Islet precursor cell (in vitro differentiated cells): ENCODE data around the gene CAPN10.
A peak's percentile ranks its signal among the peaks of the same experiment; 100 is the strongest.

ENCODE experiments used
- DNase-seq: peaks from one replicate; pipeline ENCODE4 v3.0.0-alpha.2; 2018

Gene CAPN10

DNA sequence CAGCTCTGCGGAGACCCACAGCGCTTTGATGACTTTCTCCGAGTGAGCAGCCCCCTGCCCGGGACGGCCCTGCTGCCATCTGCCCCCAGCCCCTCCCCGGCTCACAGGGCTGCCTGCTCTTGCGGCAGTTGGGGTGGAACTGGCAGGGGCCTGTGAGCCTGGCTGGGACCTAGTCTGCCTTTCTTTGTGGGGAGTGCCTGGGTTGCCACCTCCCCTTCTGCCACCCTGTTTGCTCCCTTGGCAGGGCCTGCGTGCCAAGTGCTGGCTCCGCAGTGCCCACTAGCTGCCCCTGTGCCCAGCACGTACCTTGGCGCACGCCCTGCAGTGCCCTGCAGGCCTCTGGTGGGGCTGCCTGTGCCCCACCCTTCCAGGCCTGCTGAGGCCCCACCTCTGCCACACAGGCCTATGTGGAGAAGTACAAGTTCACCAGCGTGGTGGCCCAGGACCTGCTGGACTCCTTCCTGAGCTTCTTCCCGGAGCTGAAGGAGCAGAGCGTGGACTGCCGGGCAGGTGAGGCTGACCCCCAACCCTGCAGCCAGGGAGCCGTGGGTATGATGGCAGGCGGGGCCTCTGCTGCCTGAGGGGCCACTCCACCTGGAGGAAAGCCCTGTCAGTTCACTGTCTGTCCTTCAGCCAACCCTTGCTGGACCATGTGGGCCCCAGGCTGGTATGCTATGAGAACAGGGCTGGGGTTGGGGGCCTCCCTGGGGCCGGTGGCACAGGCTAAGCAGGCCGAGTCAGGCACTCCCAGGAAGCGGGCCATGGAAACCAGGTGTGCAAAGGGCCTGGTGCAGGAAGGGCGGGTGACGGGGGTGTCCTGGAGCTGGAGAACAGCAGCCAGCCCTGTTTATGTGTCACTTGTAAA, 11.2 kb upstream of the CAPN10 start:
- no peak for DNase-seq

DNA sequence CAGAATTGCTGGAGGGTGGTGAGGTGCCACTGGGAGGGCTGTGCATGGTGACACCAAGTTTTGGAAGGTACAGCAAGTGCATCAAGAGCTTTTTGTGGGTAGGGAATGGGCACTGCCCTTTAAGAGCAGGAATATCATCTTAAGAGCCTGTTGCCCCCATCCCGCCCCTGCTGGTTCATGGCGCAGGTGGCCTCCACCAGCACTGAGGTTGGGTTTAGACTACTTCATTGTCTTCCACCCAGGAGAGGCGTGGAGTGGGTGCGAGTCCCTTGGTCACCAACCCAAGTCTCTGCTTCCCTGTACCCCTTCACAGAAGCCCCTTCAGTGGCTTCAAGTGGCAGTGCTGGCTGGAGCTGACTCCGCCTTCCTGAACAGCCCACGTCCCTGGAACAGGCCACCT, 10.5 kb upstream of the CAPN10 start:
- DNase-seq = no peak

DNA sequence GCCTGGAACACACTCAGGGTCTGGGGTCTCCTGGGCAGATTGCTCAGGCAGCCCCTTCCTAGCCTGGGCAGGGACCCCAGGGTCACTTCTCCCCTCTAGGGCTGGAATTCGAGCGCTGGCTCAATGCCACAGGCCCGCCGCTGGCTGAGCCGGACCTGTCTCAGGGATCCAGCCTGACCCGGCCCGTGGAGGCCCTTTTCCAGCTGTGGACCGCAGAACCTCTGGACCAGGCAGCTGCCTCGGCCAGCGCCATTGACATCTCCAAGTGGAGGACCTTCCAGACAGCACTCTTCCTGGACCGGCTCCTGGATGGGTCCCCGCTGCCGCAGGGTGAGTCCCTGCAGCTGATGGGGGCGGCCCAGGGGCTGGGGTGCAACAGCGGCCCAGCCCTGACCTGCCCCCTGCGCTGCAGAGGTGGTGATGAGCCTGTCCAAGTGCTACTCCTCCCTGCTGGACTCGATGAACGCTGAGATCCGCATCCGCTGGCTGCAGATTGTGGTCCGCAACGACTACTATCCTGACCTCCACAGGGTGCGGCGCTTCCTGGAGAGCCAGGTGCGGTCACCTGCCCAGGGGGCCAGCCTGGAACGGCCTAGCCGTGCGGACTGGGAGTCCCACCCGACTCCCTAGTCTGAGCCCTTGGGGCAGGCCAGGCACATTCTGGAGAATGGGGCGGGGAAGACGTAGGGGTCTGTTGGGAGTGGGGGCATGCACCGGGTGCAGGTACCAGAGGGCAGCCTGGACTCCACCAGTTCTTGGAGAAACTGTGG, 9.9 kb upstream of the CAPN10 start:
- no peak for DNase-seq

DNA sequence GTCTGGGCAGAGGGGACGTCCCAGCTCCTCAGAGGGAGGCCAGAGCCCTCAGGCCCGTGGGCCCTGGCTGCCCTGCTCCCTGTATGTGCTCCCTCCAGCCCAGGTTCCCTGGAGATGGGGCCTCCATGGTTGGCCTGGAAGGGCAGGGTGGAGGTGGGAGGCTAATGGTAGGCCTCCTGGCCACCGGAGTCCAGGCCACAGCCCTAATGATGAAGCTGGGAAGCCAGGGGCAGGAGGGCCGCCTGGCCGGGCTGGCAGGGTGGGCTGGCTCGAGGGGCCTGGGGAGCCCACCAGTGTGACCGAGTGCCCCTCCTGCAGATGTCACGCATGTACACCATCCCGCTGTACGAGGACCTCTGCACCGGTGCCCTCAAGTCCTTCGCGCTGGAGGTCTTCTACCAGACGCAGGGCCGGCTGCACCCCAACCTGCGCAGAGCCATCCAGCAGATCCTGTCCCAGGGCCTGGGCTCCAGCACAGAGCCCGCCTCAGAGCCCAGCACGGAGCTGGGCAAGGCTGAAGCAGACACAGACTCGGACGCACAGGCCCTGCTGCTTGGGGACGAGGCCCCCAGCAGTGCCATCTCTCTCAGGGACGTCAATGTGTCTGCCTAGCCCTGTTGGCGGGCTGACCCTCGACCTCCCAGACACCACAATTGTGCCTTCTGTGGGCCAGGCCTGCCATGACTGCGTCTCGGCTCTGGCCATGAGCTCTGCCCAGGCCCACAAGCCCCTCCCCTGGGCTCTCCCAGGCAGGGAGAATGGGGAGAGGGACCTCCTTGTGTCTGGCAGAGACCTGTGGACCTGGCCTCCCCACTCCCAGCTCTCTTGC, 9.0 kb upstream of the CAPN10 start:
- DNase-seq = no peak

DNA sequence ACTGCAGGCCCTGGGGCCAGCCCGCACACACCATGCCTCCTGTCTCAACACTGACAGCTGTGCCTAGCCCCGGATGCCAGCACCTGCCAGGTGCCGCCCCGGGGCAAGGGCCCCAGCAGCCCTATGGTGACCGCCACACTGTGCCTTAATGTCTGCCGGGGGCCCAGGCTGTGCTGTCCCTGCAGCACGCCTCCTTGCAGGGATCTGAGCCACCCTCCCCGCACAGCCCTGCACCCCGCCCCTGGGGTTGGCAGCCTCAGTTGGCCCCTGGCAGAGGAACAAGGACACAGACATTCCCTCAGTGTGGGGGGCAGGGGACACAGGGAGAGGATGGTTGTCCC, 8.5 kb upstream of the CAPN10 start:
- no peak for DNase-seq

DNA sequence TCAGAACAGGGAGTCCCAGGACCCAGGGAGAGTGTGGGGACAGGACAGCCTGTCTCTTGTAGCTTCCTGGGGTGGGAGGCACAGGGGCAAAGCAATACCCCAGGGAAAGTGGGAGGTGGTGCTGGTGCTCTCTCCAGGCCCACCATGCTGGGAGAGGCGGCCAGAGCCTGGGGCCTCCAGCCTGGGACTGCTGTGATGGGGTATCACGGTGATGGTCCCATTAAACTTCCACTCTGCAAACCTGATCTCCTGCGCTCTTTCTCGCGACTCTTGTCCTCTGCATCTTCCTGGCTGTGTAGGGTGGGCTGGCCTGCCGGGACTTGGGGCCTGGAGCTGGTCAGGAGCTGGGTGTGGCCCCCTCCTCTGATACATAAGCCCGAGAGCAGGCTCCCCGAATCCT, 8.0 kb upstream of the CAPN10 start:
- no peak for DNase-seq

DNA sequence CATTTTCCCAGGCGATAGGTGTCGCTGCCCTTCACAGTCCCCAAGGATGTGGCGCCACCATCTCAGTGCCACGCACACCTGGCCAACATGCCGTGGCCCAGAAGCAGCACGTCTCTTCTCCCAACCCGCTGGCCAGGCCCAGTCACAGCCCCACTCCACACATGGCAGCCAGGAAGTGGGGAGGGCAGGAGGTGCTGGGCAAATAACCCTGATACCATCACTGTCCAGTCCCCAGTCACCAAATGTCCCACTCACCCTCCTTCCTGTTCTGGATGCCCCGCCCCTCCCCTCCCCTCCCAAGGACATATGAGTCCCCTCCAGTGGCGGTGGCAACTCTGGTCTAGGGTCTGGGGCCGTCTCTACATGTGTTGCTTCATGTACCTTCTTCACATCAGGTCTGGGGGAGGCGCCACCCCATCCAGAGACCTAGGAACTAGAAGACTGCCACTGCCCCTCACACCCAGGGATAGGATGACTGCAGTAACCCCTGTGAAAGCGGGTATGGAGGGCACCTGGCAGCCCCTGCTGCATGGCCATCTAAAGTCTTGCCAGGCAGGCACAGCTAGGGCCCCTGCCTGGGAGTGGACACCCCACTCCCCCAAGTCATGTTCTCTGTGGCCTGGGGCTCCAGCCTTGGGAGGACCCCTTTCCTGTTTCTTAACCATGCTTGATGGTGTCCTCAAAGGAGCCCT, 7.3 kb upstream of the CAPN10 start:
- no peak for DNase-seq

DNA sequence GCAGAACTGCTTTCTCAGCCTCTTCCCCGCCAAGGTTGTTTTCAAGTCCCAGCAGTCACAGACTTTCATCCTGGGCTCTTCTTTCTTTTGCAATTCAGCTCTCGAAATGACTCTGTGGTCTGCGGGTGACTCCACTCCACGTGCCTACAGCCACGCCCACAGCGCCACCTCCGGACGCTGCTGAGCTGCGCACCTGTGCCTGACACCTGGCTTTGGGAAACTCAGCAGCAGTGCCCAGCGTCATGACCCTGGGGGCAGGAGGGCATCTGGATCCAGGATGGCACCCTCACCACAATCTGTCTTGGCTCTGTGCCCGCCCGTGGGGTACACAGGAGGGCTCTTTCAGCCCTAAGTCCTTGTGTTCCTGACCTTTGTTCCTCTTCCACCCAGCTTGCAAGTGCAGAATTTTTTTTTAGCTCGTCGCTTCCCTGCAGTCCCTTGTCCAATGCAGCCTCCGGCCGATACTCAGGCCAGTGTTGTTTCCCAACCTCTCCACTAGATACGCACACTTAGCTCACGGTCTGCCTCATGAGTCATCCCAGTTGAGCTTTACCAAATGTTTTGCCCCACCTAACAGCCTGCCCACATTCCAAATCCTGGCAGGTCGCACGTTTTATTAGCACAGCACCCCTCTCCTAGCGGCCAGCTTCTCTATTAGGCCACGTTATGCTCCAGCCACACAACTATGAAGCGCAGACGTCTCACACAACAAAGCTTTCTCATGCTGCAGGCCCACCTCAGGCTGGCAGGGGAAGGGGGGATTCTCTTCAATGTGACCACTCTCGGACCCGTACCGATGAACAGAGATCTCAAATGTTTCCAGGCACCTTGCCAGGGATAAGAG, 6.5 kb upstream of the CAPN10 start:
- peak; percentile 83 for DNase-seq

DNA sequence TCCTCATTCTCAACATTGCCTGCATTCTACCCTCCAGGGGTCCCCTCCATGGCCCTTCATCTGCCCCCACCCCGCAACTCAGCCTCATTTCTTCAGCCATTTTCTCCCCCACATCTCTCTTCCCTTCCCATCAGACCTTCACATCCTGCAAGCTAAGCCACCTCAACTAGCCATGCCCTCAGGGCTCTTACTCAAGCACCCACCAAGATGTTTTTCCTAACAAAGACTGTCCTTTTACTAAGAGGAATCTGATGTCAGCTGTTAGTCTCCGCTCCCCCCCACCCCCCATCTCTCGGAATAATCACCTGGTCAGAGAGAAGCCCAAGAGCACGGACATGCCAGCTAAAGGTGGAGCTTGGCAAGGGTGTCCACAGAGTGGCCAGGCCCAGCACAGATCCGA, 4.7 kb upstream of the CAPN10 start:
- DNase-seq = peak; percentile 81

DNA sequence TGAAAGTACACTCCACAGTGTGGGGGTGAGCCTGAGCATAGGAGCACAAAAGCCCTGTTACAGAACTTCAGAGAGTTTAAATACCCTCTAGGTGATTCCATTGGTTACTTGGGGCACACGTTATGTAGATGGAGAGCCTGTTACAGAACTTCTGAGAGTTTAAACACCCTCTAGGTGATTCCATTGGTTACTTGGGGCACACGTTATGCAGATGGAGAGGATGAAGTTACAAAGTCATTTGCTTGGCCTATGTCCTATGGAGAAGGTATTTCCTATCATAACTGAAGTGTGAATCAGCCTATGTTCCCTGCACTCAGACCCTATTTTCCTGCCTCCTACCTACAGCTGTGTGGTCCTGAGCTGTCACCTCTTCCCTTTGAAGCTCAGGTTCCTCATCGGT, 3.8 kb upstream of the CAPN10 start:
- DNase-seq = no peak

DNA sequence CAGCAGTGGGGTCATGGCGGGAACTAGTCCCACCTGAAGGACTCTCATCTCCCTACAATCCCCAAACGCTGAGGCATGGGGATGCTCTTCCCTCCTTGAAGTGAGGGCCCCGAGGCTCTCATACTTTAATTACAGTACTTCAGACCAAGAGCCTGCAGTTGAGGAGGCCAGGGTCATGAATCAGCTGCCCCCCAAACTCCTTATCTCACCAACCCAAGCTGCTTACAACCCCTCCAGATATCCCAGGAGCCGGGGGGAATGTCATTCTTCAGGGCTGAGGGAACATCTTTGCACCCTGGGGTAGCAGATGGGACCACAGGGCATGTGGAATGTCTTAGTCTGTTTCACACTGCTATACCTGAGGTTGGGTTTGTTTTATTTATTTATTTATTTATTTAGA, 2.8 kb upstream of the CAPN10 start:
- DNase-seq = no peak

DNA sequence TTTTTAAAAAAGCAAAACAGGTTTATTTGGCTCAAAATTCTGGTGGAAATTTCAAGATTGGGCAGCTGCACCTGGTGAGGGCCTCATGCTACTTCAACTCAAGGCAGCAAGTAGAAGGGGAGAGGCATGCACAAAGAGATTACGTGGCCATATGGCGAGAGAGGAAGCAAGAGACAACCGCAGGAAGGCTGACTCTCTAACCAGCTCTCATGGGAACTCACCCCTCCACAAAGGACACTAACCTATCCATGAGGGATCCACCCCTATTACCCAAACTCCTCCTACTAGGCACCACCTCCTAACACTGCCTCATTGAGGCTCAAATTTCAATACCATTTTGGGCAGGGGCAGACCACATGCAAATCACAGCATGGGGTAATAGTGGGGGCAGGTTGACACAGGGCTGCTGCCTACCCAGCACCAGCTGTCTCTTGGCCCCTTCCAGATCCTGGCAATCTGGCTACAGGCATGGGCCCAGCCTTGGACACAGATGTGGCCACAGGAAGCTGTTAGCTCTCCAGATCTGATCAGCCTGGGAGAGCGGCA, 2.0 kb upstream of the CAPN10 start:
- DNase-seq = peak; percentile 66

DNA sequence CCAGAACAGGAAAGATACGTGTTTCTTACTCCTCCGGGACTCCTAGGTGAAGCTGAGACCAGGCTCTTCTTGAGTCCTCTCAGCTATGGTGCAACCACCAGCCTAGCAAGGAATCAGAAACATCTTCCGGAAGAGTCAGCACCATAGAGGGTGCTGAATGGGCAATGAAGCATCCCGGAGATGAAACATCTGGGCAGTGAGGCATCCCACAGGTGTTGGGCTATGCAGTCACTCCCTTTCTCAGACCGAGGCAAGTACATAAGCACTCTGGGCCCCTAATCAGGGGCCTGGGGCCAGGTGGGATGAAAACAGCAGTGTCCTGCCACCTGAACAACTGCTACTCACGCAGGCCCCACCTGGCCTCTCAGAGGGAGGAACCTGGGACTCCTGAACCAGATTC, 1.4 kb upstream of the CAPN10 start:
- DNase-seq = no peak

DNA sequence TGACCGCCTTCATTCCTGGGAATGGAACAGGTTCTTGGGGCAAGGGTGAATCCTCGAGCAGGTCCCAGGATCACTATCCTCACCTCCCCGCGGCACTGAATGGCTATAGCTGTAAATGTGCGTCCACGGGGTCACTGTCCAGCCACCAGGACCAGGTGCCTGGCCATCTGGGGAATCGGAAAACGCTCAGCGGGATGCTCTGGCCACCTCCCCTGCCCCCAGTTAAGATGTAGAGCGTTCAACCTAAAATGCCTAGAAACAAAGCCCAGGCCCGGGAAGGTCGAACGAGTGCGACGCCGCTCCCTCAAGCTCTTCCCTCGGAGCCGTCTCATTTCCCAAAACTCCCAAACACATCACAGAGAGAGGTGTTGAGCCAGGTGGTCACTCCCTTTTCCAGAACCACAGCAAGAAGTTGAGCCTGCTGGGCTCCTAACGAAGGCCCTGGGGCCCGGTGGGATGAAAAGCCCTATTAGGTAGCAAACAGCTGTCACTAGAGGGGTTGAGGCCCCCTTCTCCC, 795 bp upstream of the CAPN10 start:
- no peak for DNase-seq

DNA sequence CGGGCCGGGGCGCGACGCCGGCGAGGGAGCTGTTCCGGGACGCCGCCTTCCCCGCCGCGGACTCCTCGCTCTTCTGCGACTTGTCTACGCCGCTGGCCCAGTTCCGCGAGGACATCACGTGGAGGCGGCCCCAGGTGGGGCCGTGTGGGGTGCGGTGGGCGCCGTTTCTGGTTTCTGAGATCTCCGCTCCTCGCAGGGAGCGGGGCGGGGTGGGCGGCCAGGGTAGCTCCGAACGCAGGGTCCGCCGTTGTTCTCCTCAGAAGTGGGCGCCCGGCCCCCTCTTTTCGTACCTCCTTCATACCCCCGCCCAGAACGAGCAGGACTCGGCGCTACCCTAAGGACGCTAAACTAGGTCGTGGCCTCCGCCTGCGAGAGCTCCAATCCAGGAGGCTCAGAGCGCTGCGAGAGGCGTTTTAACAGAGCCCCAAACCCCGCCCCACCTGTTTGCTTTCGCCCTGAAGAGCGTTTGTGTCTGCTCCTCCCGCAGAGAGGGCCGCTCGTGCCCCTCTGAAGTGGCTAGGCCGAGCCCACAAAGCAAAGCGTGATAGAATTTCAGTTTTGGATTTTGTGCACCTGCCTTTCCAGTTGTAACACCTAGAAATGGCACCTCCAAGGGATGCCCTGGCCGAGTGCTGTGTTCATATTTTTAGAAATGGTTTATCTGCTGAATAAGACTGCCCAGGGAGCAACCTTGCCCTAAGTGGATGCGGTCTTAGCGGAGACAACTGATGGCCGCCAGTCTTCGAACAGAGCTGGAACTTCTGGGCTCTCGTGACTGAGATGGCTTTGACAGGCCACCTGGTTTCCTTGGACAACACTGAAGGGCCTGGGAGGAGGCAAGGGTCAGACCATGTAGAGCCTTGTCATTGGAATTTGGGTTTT, 626 bp downstream of the CAPN10 start:
- DNase-seq = no peak

DNA sequence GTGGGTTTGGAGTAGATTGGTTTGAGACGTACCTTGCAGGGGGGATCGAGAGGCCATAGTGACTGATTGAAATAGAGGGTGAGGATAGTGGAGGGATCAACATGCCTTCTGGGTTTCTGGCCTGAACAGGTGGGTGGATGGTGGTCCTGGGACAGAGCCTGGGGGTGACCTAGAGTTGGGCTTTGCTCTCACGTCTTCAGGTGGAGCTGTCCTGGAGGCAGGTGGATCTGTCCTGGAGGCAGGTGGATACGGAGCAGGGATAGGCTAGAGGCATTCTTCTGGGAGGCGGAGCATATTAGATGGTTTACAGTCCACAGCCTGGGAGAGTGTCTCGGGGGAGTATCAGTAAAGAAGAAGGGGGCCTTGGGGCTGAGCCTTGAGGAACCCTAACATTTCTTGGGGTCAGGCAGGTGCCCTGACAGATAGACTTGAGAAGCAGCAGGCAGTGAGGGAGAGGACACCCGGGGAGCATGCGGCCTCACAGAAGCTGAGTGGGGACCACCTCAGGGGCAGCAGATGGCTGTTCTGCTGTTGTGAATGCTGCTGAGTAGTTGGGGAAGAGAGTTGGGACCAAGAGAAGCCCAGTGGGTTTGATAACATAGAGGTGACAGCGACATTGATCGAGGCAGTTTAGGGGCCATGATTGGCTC, 1.6 kb downstream of the CAPN10 start:
- DNase-seq = no peak

DNA sequence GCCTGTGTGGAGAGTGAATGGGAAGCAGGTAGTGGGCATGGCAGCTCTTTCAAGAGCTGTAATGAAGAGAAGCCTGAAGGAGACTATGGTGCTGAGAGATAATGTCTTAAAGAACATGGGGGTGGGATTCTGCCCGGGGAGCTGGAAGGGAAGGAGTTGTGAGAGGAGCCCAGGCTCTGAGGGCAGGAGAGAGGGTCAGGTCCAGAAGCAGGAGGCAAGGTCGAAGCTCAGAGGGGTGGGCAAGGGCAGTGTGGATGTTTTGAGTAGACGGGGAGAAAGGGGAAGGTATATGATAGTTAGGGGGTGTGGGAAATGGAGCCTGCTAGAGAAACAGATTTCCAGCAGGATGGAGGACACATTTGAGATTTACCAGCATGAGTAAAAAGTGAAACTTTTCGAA, 2.1 kb downstream of the CAPN10 start:
- DNase-seq = no peak

DNA sequence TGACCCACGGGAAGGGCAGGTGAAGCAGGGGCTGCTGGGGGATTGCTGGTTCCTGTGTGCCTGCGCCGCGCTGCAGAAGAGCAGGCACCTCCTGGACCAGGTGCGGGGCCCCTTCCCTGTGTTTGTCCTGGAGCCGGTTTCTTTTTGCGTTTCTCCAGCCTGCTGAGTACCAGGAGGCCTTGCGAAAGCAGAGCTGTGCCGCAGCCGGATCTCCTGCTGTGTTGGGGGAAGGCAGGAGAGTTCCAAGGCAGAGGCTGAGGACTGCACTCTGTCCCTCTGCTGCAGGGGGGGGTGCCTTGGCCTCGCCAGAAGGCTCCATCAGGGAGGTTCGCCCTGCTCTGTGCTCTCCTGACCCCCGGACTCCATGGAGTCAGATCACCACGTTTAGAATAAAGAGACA, 2.8 kb downstream of the CAPN10 start:
- DNase-seq = no peak

DNA sequence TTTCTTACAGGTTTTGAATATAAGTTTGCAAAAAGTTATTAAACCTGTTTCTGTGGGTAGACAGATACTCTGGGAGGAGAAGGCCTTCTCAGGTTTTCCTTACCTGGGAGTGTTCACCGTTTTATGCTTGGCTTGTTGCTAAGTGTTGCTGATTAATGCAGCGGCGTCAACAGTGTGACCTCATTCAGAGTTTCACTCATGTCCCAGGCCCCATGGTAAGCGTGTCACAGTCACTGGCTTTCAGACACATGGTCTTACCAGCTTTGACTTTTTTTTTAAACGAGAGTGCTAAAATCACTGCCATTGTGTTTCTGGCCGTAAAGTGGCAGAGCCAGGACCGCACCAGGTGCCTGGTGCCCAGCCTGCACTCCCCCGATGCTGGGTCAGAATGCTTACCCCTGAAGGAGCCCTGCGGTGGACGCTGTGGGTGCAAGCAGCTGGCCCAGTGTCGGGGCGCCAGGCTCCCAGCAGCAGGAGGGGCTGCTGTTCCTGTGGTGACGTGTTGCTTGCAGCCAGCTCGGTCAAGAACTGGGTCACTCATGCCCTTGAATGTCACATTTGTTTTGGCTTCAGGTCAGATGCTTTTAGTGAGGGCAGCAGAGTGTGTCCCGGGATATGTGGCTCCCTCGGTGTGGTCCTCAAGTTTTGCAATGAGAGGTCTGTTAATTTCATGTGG, 3.5 kb downstream of the CAPN10 start:
- no peak for DNase-seq
